GM12801 (cell line): ENCODE measurements around the gene EIF4ENIF1.

ENCODE experiments used
- TF ChIP-seq, protein P1 (sequence below): IDR thresholded peaks from one replicate; pipeline ENCODE4 v1.5.1; 2011; ENCODE audit warnings: control low read depth; ENCODE audit not compliant: insufficient read length; ENCODE audit errors: extremely low read depth

EIF4ENIF1 gene

DNA sequence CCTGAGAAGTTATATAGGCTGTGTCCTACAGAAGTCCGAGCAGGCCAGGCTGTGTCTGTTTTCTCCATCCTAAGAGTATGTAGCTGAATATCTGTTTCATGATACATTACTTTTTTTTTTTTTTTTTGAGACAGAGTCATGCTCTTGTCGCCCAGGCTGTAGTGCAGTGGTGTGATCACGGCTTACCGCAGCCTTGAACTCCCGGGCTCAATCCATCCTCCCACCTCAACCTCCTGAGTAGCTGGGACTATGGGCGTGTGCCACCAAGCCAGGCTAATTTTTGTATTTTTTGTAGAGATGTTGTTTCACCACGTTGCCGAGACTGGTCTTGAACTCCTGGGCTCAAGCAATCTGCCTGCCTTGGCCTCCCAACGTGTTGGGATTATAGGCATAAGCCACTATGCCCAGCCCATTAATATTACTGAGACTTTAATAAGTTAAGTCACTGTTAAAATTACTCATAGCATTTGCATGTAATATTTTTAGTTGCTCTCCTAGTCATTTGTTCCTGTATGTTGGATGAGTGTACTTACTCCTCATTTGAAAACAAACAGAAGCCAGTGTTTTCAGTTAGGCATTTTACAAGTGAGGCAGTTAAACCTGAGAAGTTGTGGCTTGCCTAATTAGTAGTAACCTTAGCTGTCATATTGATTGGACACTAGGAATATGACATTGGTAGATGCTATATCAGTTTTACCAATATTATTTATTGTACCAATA lies 64.2 kb downstream of the EIF4ENIF1 start:
- TF ChIP-seq, protein P1, sequence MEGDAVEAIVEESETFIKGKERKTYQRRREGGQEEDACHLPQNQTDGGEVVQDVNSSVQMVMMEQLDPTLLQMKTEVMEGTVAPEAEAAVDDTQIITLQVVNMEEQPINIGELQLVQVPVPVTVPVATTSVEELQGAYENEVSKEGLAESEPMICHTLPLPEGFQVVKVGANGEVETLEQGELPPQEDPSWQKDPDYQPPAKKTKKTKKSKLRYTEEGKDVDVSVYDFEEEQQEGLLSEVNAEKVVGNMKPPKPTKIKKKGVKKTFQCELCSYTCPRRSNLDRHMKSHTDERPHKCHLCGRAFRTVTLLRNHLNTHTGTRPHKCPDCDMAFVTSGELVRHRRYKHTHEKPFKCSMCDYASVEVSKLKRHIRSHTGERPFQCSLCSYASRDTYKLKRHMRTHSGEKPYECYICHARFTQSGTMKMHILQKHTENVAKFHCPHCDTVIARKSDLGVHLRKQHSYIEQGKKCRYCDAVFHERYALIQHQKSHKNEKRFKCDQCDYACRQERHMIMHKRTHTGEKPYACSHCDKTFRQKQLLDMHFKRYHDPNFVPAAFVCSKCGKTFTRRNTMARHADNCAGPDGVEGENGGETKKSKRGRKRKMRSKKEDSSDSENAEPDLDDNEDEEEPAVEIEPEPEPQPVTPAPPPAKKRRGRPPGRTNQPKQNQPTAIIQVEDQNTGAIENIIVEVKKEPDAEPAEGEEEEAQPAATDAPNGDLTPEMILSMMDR, result no peak

DNA sequence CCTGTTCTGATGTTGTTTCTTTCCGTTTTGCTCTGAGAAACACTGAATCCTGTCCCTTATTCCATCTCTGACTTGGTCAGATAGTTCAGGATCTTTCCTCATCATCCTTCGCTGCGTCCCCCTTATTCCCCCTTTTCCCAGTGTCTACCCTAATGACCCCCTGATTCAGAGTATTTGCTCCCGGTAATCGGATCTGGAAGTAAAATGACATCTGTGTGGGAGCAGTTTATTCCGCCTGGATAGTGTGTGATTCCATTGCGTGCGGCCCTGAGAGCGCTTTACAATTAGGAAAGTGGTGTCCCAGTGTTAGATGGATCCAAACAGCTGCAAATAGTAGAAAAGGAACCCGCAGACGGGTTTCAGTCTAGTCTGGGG lies 89.6 kb downstream of the EIF4ENIF1 start:
- TF ChIP-seq, protein P1, result no peak

DNA sequence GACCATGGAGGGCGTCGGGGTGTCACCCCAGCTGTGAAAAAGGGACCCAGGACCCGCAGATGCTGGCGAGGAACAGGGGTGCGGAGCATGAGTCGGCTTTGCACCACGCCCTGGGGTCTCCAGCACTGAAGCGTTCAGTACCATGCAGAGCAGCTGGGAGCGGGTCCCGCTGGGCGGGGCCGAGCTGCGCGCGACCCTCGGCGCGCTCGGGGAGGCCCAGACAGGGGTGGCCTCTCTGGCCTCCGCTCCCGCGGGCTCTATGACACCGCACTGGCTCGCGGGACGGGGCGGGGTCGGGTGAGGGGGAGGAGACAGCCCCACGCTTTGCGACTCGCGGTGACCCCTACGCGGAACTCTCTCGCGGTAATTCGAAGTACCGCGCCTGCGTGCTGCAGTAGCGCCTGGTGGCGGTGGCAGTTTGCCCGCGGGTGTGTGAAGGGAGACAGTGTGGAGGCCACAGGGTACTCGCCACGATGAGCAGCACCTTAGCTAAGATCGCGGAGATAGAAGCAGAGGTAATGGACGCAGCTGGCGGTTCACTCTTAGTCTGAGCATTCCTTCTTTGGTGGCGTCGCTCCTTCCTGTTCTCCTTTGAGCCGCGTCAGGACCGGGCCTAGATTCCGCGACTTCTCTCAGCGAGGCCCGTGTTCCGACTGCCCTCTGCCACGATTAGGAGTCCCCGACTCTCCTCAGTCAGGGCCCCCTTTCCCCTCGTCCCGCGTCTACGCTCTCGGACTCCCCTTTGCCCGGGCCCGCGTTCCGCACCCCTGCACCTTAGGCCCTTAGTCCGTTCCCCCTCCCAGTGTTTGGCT lies 90.2 kb downstream of the EIF4ENIF1 start, which contains the start of gene DRG1:
TSS of gene DRG1 (plus strand) at position 394 of the 812 bp plus-strand sequence. CDS start at position 474, 80 bp downstream.
- TF ChIP-seq, protein P1, result no peak

DNA sequence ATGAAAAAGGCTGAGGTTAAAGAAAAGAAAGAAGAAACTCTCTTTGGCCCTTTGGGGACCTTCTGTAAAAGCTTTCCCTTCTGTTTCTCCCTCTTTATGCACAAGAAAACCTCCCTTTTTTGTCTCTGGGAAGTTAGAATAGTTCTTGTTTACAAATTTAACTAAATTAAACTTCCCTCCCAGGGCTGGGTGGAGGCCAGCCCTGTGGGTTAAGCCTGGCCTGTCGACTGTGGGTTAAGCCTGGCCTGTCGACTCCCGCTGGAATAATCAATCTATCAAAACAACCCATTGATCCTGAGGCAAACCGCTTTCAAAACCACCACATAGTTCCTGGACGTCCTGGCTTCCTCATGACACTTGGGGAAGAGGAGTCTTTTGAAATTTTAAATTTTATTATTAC lies 91.4 kb downstream of the EIF4ENIF1 start:
- TF ChIP-seq, protein P1, result no peak

DNA sequence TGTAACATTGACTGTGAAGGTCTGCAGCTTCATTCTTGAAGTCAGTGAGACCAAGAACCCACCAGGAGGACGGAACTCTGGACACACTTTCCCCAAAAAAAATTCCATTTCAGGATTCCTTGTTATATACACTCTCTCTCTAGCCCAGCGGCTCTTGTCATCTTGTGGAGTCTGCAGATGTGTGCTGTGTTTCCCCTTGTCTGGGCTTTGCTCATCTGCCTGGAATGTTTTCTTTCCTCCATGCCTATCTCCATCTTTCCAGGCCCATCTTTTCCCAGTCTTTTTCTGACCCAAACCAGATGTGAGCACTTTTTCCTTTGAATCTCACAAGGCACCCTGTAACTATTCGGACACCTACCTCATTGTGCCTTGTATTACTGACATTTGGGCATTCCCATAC lies 95.3 kb downstream of the EIF4ENIF1 start:
- TF ChIP-seq, protein P1, result no peak

DNA sequence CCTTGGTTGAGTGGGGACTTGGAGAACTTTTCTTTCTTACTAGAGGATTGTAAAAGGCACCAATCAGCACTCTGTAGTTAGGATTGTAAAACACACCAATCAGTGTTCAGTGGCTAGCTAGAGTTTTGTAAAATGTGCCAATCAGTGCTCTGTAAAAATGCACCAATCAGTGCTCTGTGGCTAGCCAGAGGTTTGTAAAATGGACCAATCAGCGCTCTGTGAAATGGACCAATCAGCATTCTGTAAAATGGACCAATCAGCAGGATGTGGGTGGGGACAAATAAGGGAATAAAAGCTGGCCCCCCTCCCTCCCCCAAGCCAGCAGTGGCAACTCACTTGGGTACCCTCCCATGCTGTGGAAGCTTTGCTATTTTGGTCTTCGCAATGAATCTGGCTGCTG lies 95.7 kb downstream of the EIF4ENIF1 start:
- TF ChIP-seq, protein P1, result no peak
